H1 (cell line): Measurements from ENCODE around the gene NCAPG2. TPM values are rescaled to one million over a fixed set of nuclear protein-coding genes. Genes with fewer than 3 reads are reported as not detected.
"Not testable (repeated sequence)": the region's sequence is repeated elsewhere in the genome, so short reads cannot be mapped to it uniquely, and the experiment has no call there.

ENCODE experiments used
- CTCF ChIA-PET: fragments of 300-600 bp; sonication (Branson Sonifier 250); formaldehyde crosslinking; loops from one replicate; lab custom pipeline; 2021; ENCODE audit not compliant: partially characterized antibody; lab: Charles Lee
- POLR2A ChIA-PET: fragments of 300-600 bp; sonication (Branson Sonifier 250); formaldehyde crosslinking; loops from one replicate; lab custom pipeline; 2021; ENCODE audit warnings: inconsistent platforms; ENCODE audit not compliant: partially characterized antibody; lab: Charles Lee
- DNase-seq, 2 experiments: peaks; one replicate each; pipeline versions ENCODE4 v3.0.0 to v3.0.0-alpha.2; 2010 to 2022; ENCODE audit warnings: low spot score in 2 of 2, low read depth in 1 of 2, mixed read lengths in 1 of 2
- FAIRE-seq: peaks from 2 replicates; lab custom pipeline; 2011; peaks lifted over from hg19 to GRCh38; lab: Jason Lieb, UNC
- H2AFZ ChIP-seq: 2 replicates; pipeline ENCODE4 v1.8.1; 2012; ENCODE audit warnings: low read length, inconsistent platforms
- H2AK5ac ChIP-seq: 2 replicates; pipeline ENCODE4 v1.6.1; 2013; ENCODE audit warnings: low read depth, low read length
- H2BK120ac ChIP-seq: replicated peaks from 2 replicates; pipeline ENCODE3; 2013; ENCODE audit warnings: low read depth, low read length, inconsistent platforms
- H2BK12ac ChIP-seq: 2 replicates; pipeline ENCODE4 v1.6.1; 2013; ENCODE audit warnings: low read depth, low read length
- H2BK15ac ChIP-seq: 2 replicates; pipeline ENCODE4 v1.6.1; 2013; ENCODE audit warnings: low read length
- H2BK20ac ChIP-seq: 2 replicates; pipeline ENCODE4 v1.6.1; 2013; ENCODE audit warnings: low read length
- H2BK5ac ChIP-seq: 2 replicates; pipeline ENCODE4 v1.6.1; 2013; ENCODE audit warnings: low read depth, low read length
- H3K14ac ChIP-seq: 2 replicates; pipeline ENCODE4 v1.6.1; 2013; ENCODE audit warnings: inconsistent platforms; ENCODE audit not compliant: insufficient read length
- H3K18ac ChIP-seq: 2 replicates; pipeline ENCODE4 v1.6.1; 2013; ENCODE audit warnings: low read length; ENCODE audit errors: extremely low read depth
- H3K23ac ChIP-seq: 2 replicates; pipeline ENCODE4 v1.6.1; 2013; ENCODE audit warnings: inconsistent platforms; ENCODE audit not compliant: insufficient read length
- H3K23me2 ChIP-seq: 2 replicates; pipeline ENCODE4 v1.6.1; 2013; ENCODE audit warnings: low read depth, low read length
- H3K27ac ChIP-seq: 2 replicates; pipeline ENCODE4 v1.6.1; 2011; ENCODE audit warnings: low read depth, low read length, inconsistent platforms
- H3K27me3 ChIP-seq, 4 experiments: replicated peaks in 1 of 4; 1 replicate in 1 of 4; 2 replicates in 3 of 4; pipeline versions ENCODE4 v1.6.1 to v1.8.1; 2011 to 2013; ENCODE audit warnings: low read length in 3 of 4, mild to moderate bottlenecking in 3 of 4, inconsistent platforms in 2 of 4, mixed read lengths in 2 of 4, moderate library complexity in 1 of 4; ENCODE audit not compliant: control insufficient read depth in 3 of 4, insufficient read depth in 3 of 4; ENCODE audit errors: extremely low read depth in 1 of 4
- H3K36me3 ChIP-seq, 4 experiments: 2 replicates each; pipeline versions ENCODE4 v1.6.1 to v1.8.1; 2011 to 2013; ENCODE audit warnings: mild to moderate bottlenecking in 4 of 4, low read length in 3 of 4, moderate library complexity in 2 of 4, control low read depth in 1 of 4, inconsistent platforms in 1 of 4; ENCODE audit not compliant: insufficient read depth in 4 of 4, control insufficient read depth in 2 of 4
- H3K4ac ChIP-seq: replicated peaks from 2 replicates; pipeline ENCODE3; 2013; ENCODE audit warnings: low read length, low read depth, mixed read lengths, inconsistent platforms; ENCODE audit not compliant: insufficient read length
- H3K4me1 ChIP-seq, 4 experiments: replicated peaks in 1 of 4; 1 replicate in 1 of 4; 2 replicates in 3 of 4; pipeline versions ENCODE4 v1.6.1 to v1.8.1; 2011 to 2013; ENCODE audit warnings: low read length in 3 of 4, inconsistent platforms in 2 of 4, mixed read lengths in 1 of 4; ENCODE audit not compliant: insufficient read depth in 4 of 4, control insufficient read depth in 3 of 4
- H3K4me2 ChIP-seq, 2 experiments: 2 replicates each; pipeline versions ENCODE4 v1.6.1 to v1.8.1; 2011 to 2013; ENCODE audit warnings: low read depth in 2 of 2, low read length in 2 of 2, control low read depth in 1 of 2, inconsistent platforms in 1 of 2, mild to moderate bottlenecking in 1 of 2; ENCODE audit not compliant: insufficient read depth in 1 of 2
- H3K4me3 ChIP-seq, 4 experiments: fragments of 200-600, 300-600 bp in 1 of 4; sonication (generic), shearing (Covaris generic), sonication (Bioruptor Twin) in 1 of 4; 2 replicates each; pipeline versions ENCODE4 v1.5.1 to v1.8.1; 2011 to 2016; ENCODE audit warnings: low read length in 4 of 4, low read depth in 3 of 4, control low read depth in 2 of 4, inconsistent platforms in 2 of 4, mild to moderate bottlenecking in 2 of 4, mixed read lengths in 1 of 4, moderate library complexity in 1 of 4; ENCODE audit not compliant: insufficient read depth in 2 of 4; ENCODE audit errors: extremely low read depth in 1 of 4
- H3K56ac ChIP-seq: replicated peaks from 2 replicates; pipeline ENCODE3; 2013; ENCODE audit warnings: low read depth, mild to moderate bottlenecking, mixed read lengths, low read length, inconsistent platforms; ENCODE audit not compliant: insufficient read length
- H3K79me1 ChIP-seq: 2 replicates; pipeline ENCODE4 v1.6.1; 2013; ENCODE audit warnings: low read depth, low read length, control low read depth
- H3K79me2 ChIP-seq, 2 experiments: 2 replicates each; pipeline versions ENCODE4 v1.6.1 to v1.8.1; 2012 to 2013; ENCODE audit warnings: low read length in 2 of 2, mild to moderate bottlenecking in 2 of 2, inconsistent platforms in 1 of 2; ENCODE audit not compliant: insufficient read depth in 2 of 2, control insufficient read depth in 1 of 2
- H3K9ac ChIP-seq, 4 experiments: replicated peaks in 1 of 4; 1 replicate in 1 of 4; 2 replicates in 3 of 4; pipeline versions ENCODE4 v1.6.1 to v1.8.1; 2011 to 2013; ENCODE audit warnings: low read depth in 3 of 4, low read length in 3 of 4, control low read depth in 2 of 4, mild to moderate bottlenecking in 2 of 4, moderate library complexity in 2 of 4, inconsistent platforms in 1 of 4; ENCODE audit errors: extremely low read depth in 1 of 4
- H3K9me3 ChIP-seq, 2 experiments: 2 replicates each; pipeline versions ENCODE4 v1.6.1 to v1.8.1; 2012 to 2013; ENCODE audit warnings: mild to moderate bottlenecking in 2 of 2, moderate library complexity in 2 of 2, control low read depth in 1 of 2, inconsistent platforms in 1 of 2, low read depth in 1 of 2, low read length in 1 of 2, mixed read lengths in 1 of 2; ENCODE audit not compliant: insufficient read depth in 2 of 2
- H4K20me1 ChIP-seq, 2 experiments: replicated peaks in 1 of 2; 2 replicates each; pipeline versions ENCODE3 to v1.8.1; 2011 to 2013; ENCODE audit warnings: inconsistent platforms in 2 of 2, low read length in 2 of 2, mild to moderate bottlenecking in 1 of 2; ENCODE audit not compliant: insufficient read depth in 2 of 2, control insufficient read depth in 1 of 2
- H4K5ac ChIP-seq: 2 replicates; pipeline ENCODE4 v1.6.1; 2013; ENCODE audit warnings: low read length, low read depth, mixed read lengths, inconsistent platforms; ENCODE audit not compliant: insufficient read length
- H4K8ac ChIP-seq: 2 replicates; pipeline ENCODE4 v1.8.0; 2013; ENCODE audit warnings: mild to moderate bottlenecking, moderate library complexity, low read length, inconsistent platforms; ENCODE audit not compliant: insufficient read depth; ENCODE audit errors: extremely low read depth
- H4K91ac ChIP-seq: replicated peaks from 2 replicates; pipeline ENCODE3; 2013; ENCODE audit warnings: low read length, mixed read lengths, inconsistent platforms; ENCODE audit not compliant: insufficient read length
- WGBS, 2 experiments: shearing (Covaris generic) in 1 of 2; methylation state at CpG; one replicate each; pipeline versions ENCODE4 v1.1.6 to v1.1.7; 2013 to 2015; ENCODE audit warnings: low lambda C conversion rate in 2 of 2, mixed read lengths in 2 of 2, inconsistent platforms in 1 of 2, low coverage in 1 of 2, missing lambda C conversion rate in 1 of 2; ENCODE audit not compliant: insufficient replicate concordance in 2 of 2, insufficient coverage in 1 of 2, insufficient read length in 1 of 2; ENCODE audit errors: extremely low coverage in 1 of 2, missing lambda C conversion rate in 1 of 2; 5-methylcytosine and 5-hydroxymethylcytosine counted together
- polyA plus RNA-seq, 7 experiments: library from polyadenylated mRNA; depleted of rRNA in 3 of 7; stranded (reverse) in 5 of 7; unstranded in 2 of 7; fragments of >200 nt in 5 of 7; fragments of 200-250 nt in 2 of 7; gene quantifications; 1 replicate in 5 of 7; 2 replicates in 1 of 7; 4 replicates in 1 of 7; pipeline versions ENCODE4 v1.2.1 to v1.2.3, GENCODE V29; 2011 to 2013; ENCODE audit warnings: missing spikeins in 2 of 7, mixed read lengths in 2 of 7
- total RNA-seq: library from RNA; stranded (reverse); fragmentation: NEBNext Ultra II Directional; extraction: Animal tissue kit (Norgen Biotek cat#: 25700); gene quantifications from 2 replicates; pipeline ENCODE4 v1.2.1, GENCODE V29; 2021

Gene NCAPG2
- total and polyA plus RNA-seq, 2 of the 8 experiments (the other 6 are each of a cell fraction or from before 2014, with no cell fraction given) = 49.9 to 119 TPM

DNA sequence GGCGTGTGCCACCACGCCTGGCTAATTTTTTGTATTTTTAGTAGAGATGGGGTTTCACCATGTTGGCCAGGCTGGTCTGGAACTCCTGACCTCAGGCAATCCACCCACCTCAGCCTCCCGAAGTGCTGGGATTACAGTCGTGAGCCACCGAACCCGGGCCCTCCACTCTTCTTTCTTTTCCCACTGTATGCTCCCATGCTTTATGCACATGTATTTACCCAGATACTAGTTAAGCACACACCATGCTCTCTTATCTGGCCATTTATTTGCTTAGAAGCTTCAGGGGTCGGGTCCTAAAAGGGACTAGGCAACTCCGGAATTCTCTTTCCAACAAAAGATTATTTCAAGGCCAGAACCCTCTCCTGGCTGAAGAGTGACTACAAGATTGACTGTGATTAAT lies 78.3 kb downstream of the NCAPG2 start:
- not testable (repeated sequence) for H2BK5ac ChIP-seq, H4K5ac ChIP-seq, H3K4me3 ChIP-seq, H3K27me3 ChIP-seq, H2AK5ac ChIP-seq, H3K27ac ChIP-seq, H3K4me2 ChIP-seq, H3K79me2 ChIP-seq, FAIRE-seq, H2AFZ ChIP-seq, H3K23ac ChIP-seq, H2BK15ac ChIP-seq, DNase-seq, H2BK20ac ChIP-seq, H3K9ac ChIP-seq, H4K20me1 ChIP-seq, H4K91ac ChIP-seq, H4K8ac ChIP-seq, H2BK120ac ChIP-seq, H3K9me3 ChIP-seq, H3K4ac ChIP-seq, H2BK12ac ChIP-seq, H3K56ac ChIP-seq, H3K4me1 ChIP-seq, H3K79me1 ChIP-seq, H3K14ac ChIP-seq, H3K23me2 ChIP-seq, H3K18ac ChIP-seq
- WGBS, 2 experiments = 87% methylated on average over 8 of the region's 8 CpGs; no CpG with 5 or more reads in 1 of the 2 experiments
- H3K36me3 ChIP-seq = peaks cover 0 to 32% (median 21%) of the 10 kb centered on the region in 4 experiments; a peak in 7 of 8 replicates
- CTCF ChIA-PET = interaction anchor here (1.4 kb wide), 1 partner anchor 20 kb away, joined by 3 read pairs; no protein-coding TSS in a partner anchor
- POLR2A ChIA-PET = interaction anchor here (0.9 to 1.3 kb wide), 2 partner anchors 10 to 12 kb away, joined by 4 read pairs; no protein-coding TSS in a partner anchor
